ENCODE data around the gene SSC5D. TPM values are rescaled to one million over a fixed set of nuclear protein-coding genes. Genes with fewer than 3 reads are reported as not detected.

SSC5D gene
- total RNA-seq, 1 experiment from 2014 or later: 3.2 TPM

- Histone ChIP-seq H3K27ac (ENCODE audit: insufficient read length, low read depth, low read length) (no peak overlapping the region), H3K9ac (ENCODE audit: extremely low read depth, insufficient read length, low read length) (no peak overlapping the region), H4K8ac (replicated peaks; ENCODE audit: insufficient read length, low read depth, low read length) (no peak overlapping the region), H3K79me2 (ENCODE audit: insufficient read depth, low read length) (no peaks in the 10 kb centered on the region), H3K4me2 (ENCODE audit: insufficient read depth, insufficient read length, low read length) (no peak overlapping the region), H2BK120ac (ENCODE audit: low read depth, low read length, poor library complexity, severe bottlenecking) (no peak overlapping the region), H2AK5ac (ENCODE audit: insufficient read length, low read length) (no peak overlapping the region), H3K27me3 (ENCODE audit: insufficient read depth, low read length) (no peaks in the 10 kb centered on the region), H3K18ac (ENCODE audit: insufficient read length, low read depth, low read length) (no peak overlapping the region), H3K23ac (ENCODE audit: insufficient read length, low read depth, low read length) (no peak overlapping the region), H3K4me1 (ENCODE audit: insufficient read depth, low read length) (no peaks in the 10 kb centered on the region; the same call in 1 of the 2 replicates), H2BK12ac (ENCODE audit: insufficient read length, low read depth, low read length) (no peak overlapping the region), H4K91ac (ENCODE audit: insufficient read length, low read depth, low read length) (no peak overlapping the region), H2AFZ (ENCODE audit: low read length) (no peak overlapping the region), H4K20me1 (ENCODE audit: control insufficient read depth, insufficient read depth, insufficient read length) (peaks cover 2% of the 10 kb centered on the region), H2BK20ac (ENCODE audit: low read depth, low read length, poor library complexity, severe bottlenecking) (no peak overlapping the region), H3K14ac (ENCODE audit: insufficient read depth, low read length) (no peak overlapping the region), H3T11ph (ENCODE audit: low read length) (no peak overlapping the region), H3K23me2 (ENCODE audit: insufficient read length, low read depth, low read length, poor library complexity, severe bottlenecking) (no peaks in the 10 kb centered on the region), H3K4ac (ENCODE audit: low read depth, low read length) (no peak overlapping the region), H3K56ac (ENCODE audit: insufficient read length, low read depth, low read length) (no peak overlapping the region), H3K9me3 (ENCODE audit: control insufficient read depth, low read depth, low read length) (no peaks in the 10 kb centered on the region), H2BK15ac (ENCODE audit: low read depth, low read length) (no peak overlapping the region), H2BK5ac (ENCODE audit: insufficient read length, low read length) (no peak overlapping the region), H3K79me1 (ENCODE audit: insufficient read depth, low read depth, low read length, poor library complexity, severe bottlenecking) (no peaks in the 10 kb centered on the region), H4K5ac (ENCODE audit: insufficient read length, low read depth, low read length) (no peak overlapping the region)
- Mint-ChIP-seq H3K4me3 (no peak overlapping the region), H3K36me3 (ENCODE audit: insufficient read depth in 1 of 3, low read depth in 3 of 3) (peaks cover 0 to 6% (median 0%) of the 10 kb centered on the region in 3 experiments; a peak in 1 of 7 replicates), H3K27ac (no peak overlapping the region), H3K4me1 (peaks cover 4 to 36% of the 10 kb centered on the region in 2 experiments; a peak in 3 of 4 replicates), H3K27me3 (ENCODE audit: low read depth) (0 out of 2 replicates have a peak, but pooled peaks cover 2% of the 10 kb centered on the region), H3K9me3 (peaks cover 0 to 4% of the 10 kb centered on the region in 2 experiments; a peak in 2 of 5 replicates)
- no CpG with 5 or more reads among the region's 22 CpGs for WGBS (ENCODE audit: extremely low coverage, insufficient read length, low lambda C conversion rate)
- no peak for TF ChIP-seq CTCF (conservative IDR thresholded peaks at IDR 0.05)
- DNase-seq: no peak
These were observed 47.7 kb downstream of the SSC5D start for GRCh38 chr19:55535965-55536350.

All from H9 (cell line).